HG03457 (cell line): ENCODE data around the gene POU2F3.

Source experiments
- ATAC-seq: cut with Tn5 transposase; IDR thresholded peaks from one replicate; pipeline ENCODE4 v1.9.1; 2021; ENCODE audit warnings: moderate number of reproducible peaks; ENCODE audit not compliant: unreplicated experiment

Gene POU2F3

DNA sequence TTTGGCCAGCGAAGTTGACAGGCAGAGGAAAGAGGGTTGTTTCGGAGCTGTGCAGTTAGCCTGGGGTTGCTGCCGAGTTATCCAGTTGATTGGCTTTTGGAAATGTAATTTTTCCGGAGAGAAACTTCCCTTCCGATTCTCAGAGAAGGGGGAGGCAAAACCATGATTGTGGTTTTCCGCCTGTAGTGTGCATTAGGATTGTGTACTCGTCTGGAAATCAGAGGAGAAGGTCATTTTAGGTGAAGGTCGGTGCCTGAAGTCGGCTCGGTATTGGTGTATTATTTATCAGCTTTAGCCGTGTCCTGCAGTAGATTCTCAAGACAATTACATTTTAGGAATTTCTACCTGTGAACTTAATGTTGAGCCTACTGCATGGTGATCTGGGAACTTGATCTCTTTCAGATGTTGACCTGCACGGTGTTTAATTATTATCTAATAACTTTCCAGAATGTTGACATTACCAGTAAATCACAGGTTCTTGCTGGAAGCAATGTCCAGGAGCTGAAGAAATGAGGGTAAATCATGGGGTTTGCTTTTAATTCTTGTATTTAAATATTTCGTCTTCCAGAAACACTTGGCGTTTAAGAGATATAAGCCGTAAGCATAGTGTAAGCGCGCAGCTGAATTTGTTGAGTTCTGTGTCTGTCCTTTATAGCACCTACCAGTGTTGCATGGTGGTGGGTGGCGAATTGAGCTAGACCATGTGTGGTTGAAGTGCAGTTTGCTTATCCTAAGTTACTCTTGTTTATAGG lies 97.6 kb downstream of the POU2F3 start:
- no peak for ATAC-seq

GRCh38 chr11:120338107-120338933 lies 98.4 kb downstream of the POU2F3 start:
- ATAC-seq: no peak

GRCh38 chr11:120339394-120339890 lies 99.5 kb downstream of the POU2F3 start:
- no peak for ATAC-seq

- no peak for ATAC-seq
These were observed 100.6 kb downstream of the POU2F3 start for GRCh38 chr11:120340529-120340928.

DNA sequence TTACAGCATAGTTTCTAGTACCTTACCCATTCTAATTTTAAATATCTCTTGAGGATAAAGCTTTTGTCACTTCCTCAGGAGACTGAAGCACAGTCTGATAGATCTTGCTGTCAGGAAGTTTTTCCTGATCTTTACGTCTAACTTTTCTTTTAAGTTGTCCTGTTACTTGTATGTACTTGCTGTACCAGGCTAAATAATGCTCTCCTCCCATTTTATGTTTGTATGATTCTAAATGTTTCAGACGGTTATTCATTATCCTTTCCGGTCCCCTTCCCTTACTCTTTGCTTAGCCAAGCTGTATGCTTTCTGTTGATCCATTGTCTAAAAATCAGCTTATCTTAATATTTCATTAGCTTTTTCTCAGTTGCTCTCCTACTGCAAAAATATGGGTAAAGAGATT lies 102.3 kb downstream of the POU2F3 start:
- no peak for ATAC-seq

- no peak for ATAC-seq
These were observed 102.7 kb downstream of the POU2F3 start for GRCh38 chr11:120342678-120343077.

- ATAC-seq: peak; percentile 34
These were observed 103.5 kb downstream of the POU2F3 start for GRCh38 chr11:120343429-120343828.

- ATAC-seq: peak; percentile 79
These were observed 104.5 kb downstream of the POU2F3 start for GRCh38 chr11:120344302-120345004.

DNA sequence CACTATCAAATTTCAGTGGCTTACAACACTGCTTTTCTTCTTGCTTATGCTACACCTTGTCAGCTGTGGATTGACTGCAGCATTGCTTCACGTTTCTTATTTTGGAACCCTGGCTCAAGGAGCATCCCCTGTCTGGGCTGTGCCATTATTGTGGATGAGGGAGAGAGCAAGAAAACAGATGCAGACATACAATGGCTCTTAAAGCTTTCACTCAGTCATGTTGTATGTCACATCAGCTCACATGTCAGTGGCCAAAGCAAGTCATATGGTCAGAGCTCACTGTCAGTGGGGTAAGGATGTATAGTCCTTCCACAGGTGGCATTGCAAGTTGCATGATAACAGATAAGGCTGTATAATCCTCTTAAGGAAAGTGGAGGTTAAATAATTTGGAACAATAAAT lies 106.3 kb downstream of the POU2F3 start:
- ATAC-seq: no peak

DNA sequence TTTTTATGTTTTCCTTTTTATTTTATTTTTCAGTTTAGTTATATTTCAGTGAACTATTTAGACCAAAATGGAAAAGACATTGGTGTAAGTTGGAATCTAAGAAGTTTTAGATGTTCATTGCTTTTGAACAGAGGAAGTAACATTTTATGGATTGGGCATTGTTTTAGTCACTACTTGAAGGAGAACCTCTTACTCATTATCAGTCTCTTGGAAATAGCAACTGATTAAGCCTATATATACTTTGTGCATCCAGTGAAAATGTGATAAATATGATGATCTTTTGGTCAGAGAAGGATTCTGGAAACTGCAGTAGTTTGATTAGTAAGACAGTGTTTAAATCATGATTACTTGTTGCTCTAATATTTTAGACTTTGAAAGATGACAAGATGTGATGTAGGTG lies 110.7 kb downstream of the POU2F3 start:
- no peak for ATAC-seq

DNA sequence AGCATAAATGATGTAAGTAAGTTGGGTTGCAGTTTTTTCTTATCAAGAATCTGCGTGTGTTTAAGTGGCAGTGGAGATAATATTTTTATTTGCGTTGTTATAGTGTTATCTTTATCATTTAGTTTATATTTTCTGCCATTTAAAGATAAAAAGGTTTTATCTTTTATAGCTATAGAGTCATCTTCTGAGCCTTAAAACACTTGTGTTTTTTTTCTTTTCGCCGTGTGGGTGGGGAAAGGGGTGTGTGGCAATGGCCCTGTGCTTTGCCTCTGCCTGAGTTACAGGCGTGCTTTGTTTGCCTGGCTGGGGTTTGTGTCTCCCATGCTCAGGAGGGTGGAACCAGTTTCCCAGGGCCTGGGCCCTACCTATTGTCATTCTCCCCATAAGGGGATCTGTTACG lies 112.5 kb downstream of the POU2F3 start:
- ATAC-seq: no peak

GRCh38 chr11:120354068-120354467 lies 114.1 kb downstream of the POU2F3 start:
- no peak for ATAC-seq

GRCh38 chr11:120354779-120355178 lies 114.8 kb downstream of the POU2F3 start:
- no peak for ATAC-seq

DNA sequence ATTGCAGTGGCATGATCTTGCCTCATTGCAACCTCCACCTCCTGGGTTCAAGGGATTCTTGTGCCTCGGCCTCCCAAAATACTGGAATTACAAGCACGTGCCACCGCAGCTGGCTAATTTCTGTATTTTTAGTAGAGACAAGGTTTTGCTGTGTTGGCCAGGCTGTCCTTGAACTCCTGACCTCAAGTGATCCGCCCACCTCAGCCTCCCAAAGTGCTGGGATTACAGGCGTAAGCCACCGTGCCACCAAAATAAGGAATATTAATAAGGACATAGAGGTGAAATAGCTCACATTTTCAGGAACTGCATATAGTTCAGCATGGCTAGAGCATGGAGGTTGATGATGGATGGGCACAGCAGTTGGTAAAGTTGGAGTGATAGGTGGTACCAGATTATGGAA lies 117.7 kb downstream of the POU2F3 start:
- ATAC-seq: no peak

DNA sequence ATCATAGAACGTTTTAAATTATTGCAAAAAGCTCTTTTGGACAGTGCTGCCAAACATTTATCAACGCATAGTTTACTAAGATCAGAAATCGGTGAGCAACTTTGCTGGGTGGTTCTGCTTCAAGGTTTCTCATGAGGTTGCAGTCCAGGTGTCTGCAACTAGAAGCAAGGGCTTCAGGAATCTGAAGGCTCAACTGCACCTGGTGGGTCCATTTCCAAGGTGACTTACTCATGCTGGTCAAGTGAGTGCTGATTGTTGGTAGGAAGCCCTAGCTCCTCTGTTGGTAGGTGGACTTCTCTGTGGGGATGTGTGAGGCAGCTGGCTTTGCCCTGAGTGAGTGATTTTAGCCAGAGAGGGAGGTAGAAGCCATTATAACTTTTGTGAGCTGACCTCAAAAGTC lies 118.8 kb downstream of the POU2F3 start:
- ATAC-seq: no peak

- ATAC-seq: no peak
These were observed 123.5 kb downstream of the POU2F3 start for GRCh38 chr11:120363436-120363835.

GRCh38 chr11:120365512-120365911 lies 125.6 kb downstream of the POU2F3 start:
- ATAC-seq: no peak
